PC-9 (cell line): ENCODE results near the gene PDS5B.

Experiments
- CTCF ChIP-seq: fragments of 200-600 bp; sonication (generic); conservative IDR thresholded peaks from 2 replicates; pipeline ENCODE4 v1.6.1; 2017; ENCODE audit warnings: mixed run types, antibody characterized with exemption, mild to moderate bottlenecking, moderate library complexity
- EZH2 ChIP-seq: fragments of 200-600 bp; sonication (generic); IDR thresholded peaks from 2 replicates; pipeline ENCODE4 v1.8.0; 2017; ENCODE audit warnings: antibody characterized with exemption, low read depth

DNA sequence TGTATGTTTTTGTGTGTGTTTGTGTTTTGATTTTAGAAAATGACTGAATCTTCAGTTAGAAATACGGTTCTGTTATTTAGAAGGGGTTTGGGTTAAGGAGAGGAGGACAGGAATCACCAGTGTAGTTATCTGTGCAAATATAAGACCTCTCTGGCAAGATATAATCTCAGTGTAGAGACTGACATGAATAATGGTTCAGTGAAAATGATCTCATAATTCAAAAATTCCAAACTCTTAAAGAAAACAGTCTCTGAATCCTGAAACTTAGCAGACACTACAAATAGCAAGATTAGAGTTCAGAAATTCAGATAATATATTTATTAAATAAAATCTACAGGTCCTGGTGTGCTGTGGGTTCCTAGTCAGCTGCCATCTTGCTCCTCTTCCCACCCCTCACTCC is 73.5 kb downstream of the PDS5B start:
- TF ChIP-seq CTCF (no peak), EZH2 (no peak)
